Nephron progenitor cell (in vitro differentiated cells): Measurements from ENCODE around the gene TMEM187.

ENCODE experiments used
- DNase-seq: peaks from one replicate; pipeline ENCODE4 v3.0.0; 2021
- H3K27ac Mint-ChIP-seq: 2 replicates; pipeline ENCODE4 v1.8.0; 2021; ENCODE audit warnings: mild to moderate bottlenecking, moderate library complexity, mixed read lengths
- H3K27me3 Mint-ChIP-seq: 2 replicates; pipeline ENCODE4 v1.8.0; 2021; ENCODE audit warnings: mild to moderate bottlenecking, low read depth, mixed read lengths; ENCODE audit not compliant: poor library complexity
- H3K36me3 Mint-ChIP-seq: 2 replicates; pipeline ENCODE4 v1.8.0; 2021; ENCODE audit warnings: low read depth, mixed read lengths
- H3K4me1 Mint-ChIP-seq: 2 replicates; pipeline ENCODE4 v1.8.0; 2021; ENCODE audit warnings: mixed read lengths
- H3K4me3 Mint-ChIP-seq: 2 replicates; pipeline ENCODE4 v1.8.0; 2021; ENCODE audit warnings: mild to moderate bottlenecking, moderate library complexity, mixed read lengths
- H3K9me3 Mint-ChIP-seq: 2 replicates; pipeline ENCODE4 v1.8.0; 2021; ENCODE audit warnings: mild to moderate bottlenecking, moderate library complexity, mixed read lengths
- TF ChIP-seq, protein P1 (sequence below): fragments of 200-600 bp; sonication (generic); IDR thresholded peaks from 2 replicates; pipeline ENCODE4 v1.5.0; 2021; ENCODE audit warnings: antibody characterized with exemption

The TMEM187 gene

DNA sequence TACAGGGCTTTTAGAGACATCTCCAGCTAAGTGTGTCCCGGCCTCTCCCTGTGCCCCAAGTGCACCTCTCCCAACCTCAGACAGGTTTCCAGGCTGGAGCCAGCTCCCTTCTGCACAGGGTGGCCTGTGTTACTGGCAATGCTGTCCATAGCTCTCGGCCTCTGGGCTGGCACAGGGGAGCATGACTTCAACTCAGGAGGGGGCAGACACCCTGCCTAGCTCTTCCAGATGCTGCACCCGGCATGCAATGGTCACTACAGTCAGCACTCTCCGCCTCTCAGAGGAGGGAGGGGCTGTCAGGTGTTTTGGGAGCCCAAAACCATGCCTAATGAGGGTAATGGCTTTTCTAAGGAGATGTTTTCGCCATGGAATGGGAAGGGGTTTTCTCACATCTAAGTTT lies 49.6 kb downstream of the TMEM187 start:
- TF ChIP-seq, protein P1, sequence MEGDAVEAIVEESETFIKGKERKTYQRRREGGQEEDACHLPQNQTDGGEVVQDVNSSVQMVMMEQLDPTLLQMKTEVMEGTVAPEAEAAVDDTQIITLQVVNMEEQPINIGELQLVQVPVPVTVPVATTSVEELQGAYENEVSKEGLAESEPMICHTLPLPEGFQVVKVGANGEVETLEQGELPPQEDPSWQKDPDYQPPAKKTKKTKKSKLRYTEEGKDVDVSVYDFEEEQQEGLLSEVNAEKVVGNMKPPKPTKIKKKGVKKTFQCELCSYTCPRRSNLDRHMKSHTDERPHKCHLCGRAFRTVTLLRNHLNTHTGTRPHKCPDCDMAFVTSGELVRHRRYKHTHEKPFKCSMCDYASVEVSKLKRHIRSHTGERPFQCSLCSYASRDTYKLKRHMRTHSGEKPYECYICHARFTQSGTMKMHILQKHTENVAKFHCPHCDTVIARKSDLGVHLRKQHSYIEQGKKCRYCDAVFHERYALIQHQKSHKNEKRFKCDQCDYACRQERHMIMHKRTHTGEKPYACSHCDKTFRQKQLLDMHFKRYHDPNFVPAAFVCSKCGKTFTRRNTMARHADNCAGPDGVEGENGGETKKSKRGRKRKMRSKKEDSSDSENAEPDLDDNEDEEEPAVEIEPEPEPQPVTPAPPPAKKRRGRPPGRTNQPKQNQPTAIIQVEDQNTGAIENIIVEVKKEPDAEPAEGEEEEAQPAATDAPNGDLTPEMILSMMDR: no peak
- Mint-ChIP-seq H3K9me3 (peaks cover 49% of the 10 kb centered on the region), H3K4me3 (no peak overlapping the region), H3K27ac (peak overlapping the region; percentile 95), H3K4me1 (peaks cover 67% of the 10 kb centered on the region), H3K27me3 (no peaks in the 10 kb centered on the region), H3K36me3 (no peaks in the 10 kb centered on the region)
- no peak for DNase-seq

- TF ChIP-seq, protein P1: no peak
- H3K36me3 Mint-ChIP-seq: peaks cover 5% of the 10 kb centered on the region
- H3K9me3 Mint-ChIP-seq: peaks cover 62% of the 10 kb centered on the region
- peaks cover 67% of the 10 kb centered on the region for H3K4me1 Mint-ChIP-seq
- peak overlapping the region; percentile 86 for H3K27ac Mint-ChIP-seq
- no peaks in the 10 kb centered on the region for H3K27me3 Mint-ChIP-seq
- H3K4me3 Mint-ChIP-seq: peak overlapping the region; percentile 50
- DNase-seq: no peak
Observed at GRCh38 chrX:154023276-154024000, 50.9 kb downstream of the TMEM187 start.

- H3K27ac Mint-ChIP-seq: peak overlapping the region; percentile 72
- DNase-seq: no peak
- peaks cover 12% of the 10 kb centered on the region for H3K36me3 Mint-ChIP-seq
- H3K27me3 Mint-ChIP-seq: no peaks in the 10 kb centered on the region
- H3K4me3 Mint-ChIP-seq: no peak overlapping the region
- H3K9me3 Mint-ChIP-seq: peaks cover 69% of the 10 kb centered on the region
- peaks cover 62% of the 10 kb centered on the region for H3K4me1 Mint-ChIP-seq
- TF ChIP-seq, protein P1: no peak
Observed at GRCh38 chrX:154024271-154024670, 51.7 kb downstream of the TMEM187 start.

DNA sequence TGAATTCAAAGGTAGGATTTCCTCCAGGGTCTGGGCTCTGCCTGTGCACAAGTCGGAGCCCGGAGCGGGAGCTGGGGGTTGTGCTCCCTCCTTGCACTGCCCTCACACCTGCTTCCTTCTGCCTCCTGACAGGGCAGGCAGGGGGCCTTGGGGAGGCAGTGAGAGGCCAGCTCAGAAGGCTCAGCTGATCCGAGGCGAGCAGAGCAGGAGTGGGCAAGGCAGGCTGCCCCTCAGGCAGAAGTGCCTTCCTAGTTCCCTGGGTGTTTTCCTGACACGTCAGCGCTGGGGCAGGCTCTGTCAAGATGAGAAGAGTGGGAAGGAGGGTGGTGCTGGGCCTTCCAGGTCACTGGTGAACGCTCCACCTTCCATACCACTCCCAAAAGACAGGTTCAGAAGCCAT lies 52.7 kb downstream of the TMEM187 start:
- H3K4me1 Mint-ChIP-seq: peaks cover 62% of the 10 kb centered on the region
- H3K4me3 Mint-ChIP-seq: no peak overlapping the region
- TF ChIP-seq, protein P1: no peak
- H3K27me3 Mint-ChIP-seq: no peaks in the 10 kb centered on the region
- peaks cover 12% of the 10 kb centered on the region for H3K36me3 Mint-ChIP-seq
- DNase-seq: no peak
- H3K9me3 Mint-ChIP-seq: peaks cover 72% of the 10 kb centered on the region
- H3K27ac Mint-ChIP-seq: no peak overlapping the region

- TF ChIP-seq, protein P1: no peak
- H3K9me3 Mint-ChIP-seq: peaks cover 61% of the 10 kb centered on the region
- H3K36me3 Mint-ChIP-seq: peaks cover 12% of the 10 kb centered on the region
- H3K27me3 Mint-ChIP-seq: no peaks in the 10 kb centered on the region
- H3K4me1 Mint-ChIP-seq: peaks cover 50% of the 10 kb centered on the region
- no peak overlapping the region for H3K4me3 Mint-ChIP-seq
- no peak for DNase-seq
- H3K27ac Mint-ChIP-seq: no peak overlapping the region
Observed at GRCh38 chrX:154026136-154027021, 53.8 kb downstream of the TMEM187 start.
